Measurements from ENCODE around the gene IGHMBP2. TPM values are rescaled to one million over a fixed set of nuclear protein-coding genes. Genes with fewer than 3 reads are reported as not detected.

IGHMBP2 gene
- total and polyA plus RNA-seq, 9 of the 15 experiments (the other 6 are each of a cell fraction or from before 2014, with no cell fraction given), result 1.6 to 24.8 (median 14.5) TPM

DNA sequence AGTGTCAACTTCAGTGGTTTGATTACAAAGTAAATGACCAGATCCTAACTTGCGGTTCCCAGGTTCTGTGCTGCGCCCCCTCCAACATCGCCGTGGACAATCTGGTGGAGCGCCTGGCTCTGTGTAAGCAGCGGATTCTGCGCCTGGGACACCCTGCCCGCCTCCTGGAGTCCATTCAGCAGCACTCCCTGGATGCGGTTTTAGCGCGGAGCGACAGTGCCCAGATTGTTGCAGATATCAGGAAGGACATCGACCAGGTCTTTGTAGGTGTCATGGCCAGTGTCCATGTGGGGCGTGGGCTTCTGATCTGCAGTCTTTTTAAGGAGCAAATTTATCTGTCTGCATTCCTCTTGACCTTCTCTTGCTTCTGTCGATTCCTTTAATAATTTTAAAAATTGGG is 11.1 kb downstream of the IGHMBP2 start:
- in situ Hi-C loops (cut with MboI), result no loop called here
- no TSS peak for BruUV-seq (replicated peaks)
- Histone ChIP-seq H3K27me3 (ENCODE audit: control insufficient read depth in 2 of 2, insufficient read depth in 2 of 2, low read length in 2 of 2) (no peaks in the 10 kb centered on the region), H2AFZ (ENCODE audit: low read depth, low read length) (no peak overlapping the region), H3K9me1 (ENCODE audit: control insufficient read depth, insufficient read depth, low read length) (no peaks in the 10 kb centered on the region), H3K79me2 (ENCODE audit: control insufficient read depth, insufficient read depth, low read length) (no peaks in the 10 kb centered on the region), H3K9ac (ENCODE audit: insufficient read depth in 1 of 2, low read depth in 2 of 2, low read length in 2 of 2) (no peak overlapping the region; a peak in 1 of 4 replicates), H3K27ac (ENCODE audit: extremely low read depth, low read depth, low read length) (no peak overlapping the region), H4K20me1 (replicated peaks; ENCODE audit: control insufficient read depth, insufficient read depth, low read length) (no peaks in the 10 kb centered on the region), H3K4me1 (replicated peaks in 1 of 2; ENCODE audit: control insufficient read depth in 2 of 2, insufficient read depth in 2 of 2, low read length in 2 of 2) (peaks cover 0 to 4% of the 10 kb centered on the region in 2 experiments; a peak in 1 of 5 replicates), H3K4me3 (no peak overlapping the region), H3K36me3 (ENCODE audit: control insufficient read depth, insufficient read depth, low read length) (peaks cover 83% of the 10 kb centered on the region; the same call in 2 of the 3 replicates), H3K9me3 (replicated peaks; ENCODE audit: control insufficient read depth, insufficient read depth, low read depth, low read length) (no peaks in the 10 kb centered on the region), H3K4me2 (ENCODE audit: insufficient read depth, low read length) (no peak overlapping the region)
- 96% methylated on average over 15 of the region's 15 CpGs for WGBS (ENCODE audit: insufficient coverage, low coverage, missing lambda C conversion rate)
- FAIRE-seq (no peak), ATAC-seq (no peak), DNase-seq (ENCODE audit: extremely low read depth in 1 of 4, low spot score in 3 of 4) (no peak)
- intact Hi-C loops (cut with micrococcal nuclease), result no loop called here
- CTCF ChIA-PET (ENCODE audit: low intra/inter-chr PET ratio), result no interaction called here
- POLR2A ChIA-PET, result no interaction called here
- TF ChIP-seq BCL6 (CRISPR knock-in tag; IDR thresholded peaks at IDR 0.05), result no peak
- TF ChIP-seq, protein P1, sequence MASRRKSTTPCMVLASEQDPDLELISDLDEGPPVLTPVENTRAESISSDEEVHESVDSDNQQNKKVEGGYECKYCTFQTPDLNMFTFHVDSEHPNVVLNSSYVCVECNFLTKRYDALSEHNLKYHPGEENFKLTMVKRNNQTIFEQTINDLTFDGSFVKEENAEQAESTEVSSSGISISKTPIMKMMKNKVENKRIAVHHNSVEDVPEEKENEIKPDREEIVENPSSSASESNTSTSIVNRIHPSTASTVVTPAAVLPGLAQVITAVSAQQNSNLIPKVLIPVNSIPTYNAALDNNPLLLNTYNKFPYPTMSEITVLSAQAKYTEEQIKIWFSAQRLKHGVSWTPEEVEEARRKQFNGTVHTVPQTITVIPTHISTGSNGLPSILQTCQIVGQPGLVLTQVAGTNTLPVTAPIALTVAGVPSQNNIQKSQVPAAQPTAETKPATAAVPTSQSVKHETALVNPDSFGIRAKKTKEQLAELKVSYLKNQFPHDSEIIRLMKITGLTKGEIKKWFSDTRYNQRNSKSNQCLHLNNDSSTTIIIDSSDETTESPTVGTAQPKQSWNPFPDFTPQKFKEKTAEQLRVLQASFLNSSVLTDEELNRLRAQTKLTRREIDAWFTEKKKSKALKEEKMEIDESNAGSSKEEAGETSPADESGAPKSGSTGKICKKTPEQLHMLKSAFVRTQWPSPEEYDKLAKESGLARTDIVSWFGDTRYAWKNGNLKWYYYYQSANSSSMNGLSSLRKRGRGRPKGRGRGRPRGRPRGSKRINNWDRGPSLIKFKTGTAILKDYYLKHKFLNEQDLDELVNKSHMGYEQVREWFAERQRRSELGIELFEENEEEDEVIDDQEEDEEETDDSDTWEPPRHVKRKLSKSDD (conservative IDR thresholded peaks at IDR 0.05; ENCODE audit: low read length), result no peak
- no peak for TF ChIP-seq ELF2 (CRISPR knock-in tag; IDR thresholded peaks at IDR 0.05)
- TF ChIP-seq, protein P2, sequence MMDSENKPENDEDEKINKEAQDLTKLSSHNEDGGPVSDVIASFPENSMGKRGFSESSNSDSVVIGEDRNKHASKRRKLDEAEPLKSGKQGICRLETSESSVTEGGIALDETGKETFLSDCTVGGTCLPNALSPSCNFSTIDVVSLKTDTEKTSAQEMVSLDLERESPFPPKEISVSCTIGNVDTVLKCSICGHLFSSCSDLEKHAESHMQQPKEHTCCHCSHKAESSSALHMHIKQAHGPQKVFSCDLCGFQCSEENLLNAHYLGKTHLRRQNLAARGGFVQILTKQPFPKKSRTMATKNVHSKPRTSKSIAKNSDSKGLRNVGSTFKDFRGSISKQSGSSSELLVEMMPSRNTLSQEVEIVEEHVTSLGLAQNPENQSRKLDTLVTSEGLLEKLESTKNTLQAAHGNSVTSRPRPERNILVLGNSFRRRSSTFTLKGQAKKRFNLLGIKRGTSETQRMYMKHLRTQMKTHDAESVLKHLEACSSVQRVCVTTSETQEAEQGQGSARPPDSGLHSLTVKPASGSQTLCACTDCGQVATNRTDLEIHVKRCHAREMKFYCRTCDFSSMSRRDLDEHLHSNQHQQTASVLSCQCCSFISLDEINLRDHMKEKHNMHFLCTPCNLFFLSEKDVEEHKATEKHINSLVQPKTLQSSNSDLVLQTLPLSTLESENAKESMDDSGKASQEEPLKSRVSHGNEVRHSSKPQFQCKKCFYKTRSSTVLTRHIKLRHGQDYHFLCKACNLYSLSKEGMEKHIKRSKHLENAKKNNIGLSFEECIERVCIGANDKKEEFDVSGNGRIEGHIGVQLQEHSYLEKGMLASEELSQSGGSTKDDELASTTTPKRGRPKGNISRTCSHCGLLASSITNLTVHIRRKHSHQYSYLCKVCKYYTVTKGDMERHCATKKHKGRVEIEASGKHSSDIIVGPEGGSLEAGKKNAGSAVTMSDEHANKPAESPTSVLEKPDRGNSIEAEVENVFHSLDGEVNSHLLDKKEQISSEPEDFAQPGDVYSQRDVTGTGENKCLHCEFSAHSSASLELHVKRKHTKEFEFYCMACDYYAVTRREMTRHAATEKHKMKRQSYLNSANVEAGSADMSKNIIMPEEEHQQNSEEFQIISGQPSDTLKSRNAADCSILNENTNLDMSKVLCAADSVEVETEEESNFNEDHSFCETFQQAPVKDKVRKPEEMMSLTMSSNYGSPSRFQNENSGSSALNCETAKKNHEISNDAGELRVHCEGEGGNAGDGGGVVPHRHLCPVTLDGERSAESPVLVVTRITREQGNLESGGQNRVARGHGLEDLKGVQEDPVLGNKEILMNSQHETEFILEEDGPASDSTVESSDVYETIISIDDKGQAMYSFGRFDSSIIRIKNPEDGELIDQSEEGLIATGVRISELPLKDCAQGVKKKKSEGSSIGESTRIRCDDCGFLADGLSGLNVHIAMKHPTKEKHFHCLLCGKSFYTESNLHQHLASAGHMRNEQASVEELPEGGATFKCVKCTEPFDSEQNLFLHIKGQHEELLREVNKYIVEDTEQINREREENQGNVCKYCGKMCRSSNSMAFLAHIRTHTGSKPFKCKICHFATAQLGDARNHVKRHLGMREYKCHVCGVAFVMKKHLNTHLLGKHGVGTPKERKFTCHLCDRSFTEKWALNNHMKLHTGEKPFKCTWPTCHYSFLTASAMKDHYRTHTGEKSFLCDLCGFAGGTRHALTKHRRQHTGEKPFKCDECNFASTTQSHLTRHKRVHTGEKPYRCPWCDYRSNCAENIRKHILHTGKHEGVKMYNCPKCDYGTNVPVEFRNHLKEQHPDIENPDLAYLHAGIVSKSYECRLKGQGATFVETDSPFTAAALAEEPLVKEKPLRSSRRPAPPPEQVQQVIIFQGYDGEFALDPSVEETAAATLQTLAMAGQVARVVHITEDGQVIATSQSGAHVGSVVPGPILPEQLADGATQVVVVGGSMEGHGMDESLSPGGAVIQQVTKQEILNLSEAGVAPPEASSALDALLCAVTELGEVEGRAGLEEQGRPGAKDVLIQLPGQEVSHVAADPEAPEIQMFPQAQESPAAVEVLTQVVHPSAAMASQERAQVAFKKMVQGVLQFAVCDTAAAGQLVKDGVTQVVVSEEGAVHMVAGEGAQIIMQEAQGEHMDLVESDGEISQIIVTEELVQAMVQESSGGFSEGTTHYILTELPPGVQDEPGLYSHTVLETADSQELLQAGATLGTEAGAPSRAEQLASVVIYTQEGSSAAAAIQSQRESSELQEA (IDR thresholded peaks at IDR 0.05; ENCODE audit: low read depth), result no peak
- TF ChIP-seq, protein P3, sequence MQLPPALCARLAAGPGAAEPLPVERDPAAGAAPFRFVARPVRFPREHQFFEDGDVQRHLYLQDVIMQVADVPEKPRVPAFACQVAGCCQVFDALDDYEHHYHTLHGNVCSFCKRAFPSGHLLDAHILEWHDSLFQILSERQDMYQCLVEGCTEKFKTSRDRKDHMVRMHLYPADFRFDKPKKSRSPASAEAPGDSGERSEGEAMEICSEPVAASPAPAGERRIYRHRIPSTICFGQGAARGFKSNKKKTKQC (CRISPR knock-in tag; IDR thresholded peaks at IDR 0.05), result no peak
- no peak for TF ChIP-seq JUNB (CRISPR knock-in tag; conservative IDR thresholded peaks at IDR 0.05)
- TF ChIP-seq, protein P4, sequence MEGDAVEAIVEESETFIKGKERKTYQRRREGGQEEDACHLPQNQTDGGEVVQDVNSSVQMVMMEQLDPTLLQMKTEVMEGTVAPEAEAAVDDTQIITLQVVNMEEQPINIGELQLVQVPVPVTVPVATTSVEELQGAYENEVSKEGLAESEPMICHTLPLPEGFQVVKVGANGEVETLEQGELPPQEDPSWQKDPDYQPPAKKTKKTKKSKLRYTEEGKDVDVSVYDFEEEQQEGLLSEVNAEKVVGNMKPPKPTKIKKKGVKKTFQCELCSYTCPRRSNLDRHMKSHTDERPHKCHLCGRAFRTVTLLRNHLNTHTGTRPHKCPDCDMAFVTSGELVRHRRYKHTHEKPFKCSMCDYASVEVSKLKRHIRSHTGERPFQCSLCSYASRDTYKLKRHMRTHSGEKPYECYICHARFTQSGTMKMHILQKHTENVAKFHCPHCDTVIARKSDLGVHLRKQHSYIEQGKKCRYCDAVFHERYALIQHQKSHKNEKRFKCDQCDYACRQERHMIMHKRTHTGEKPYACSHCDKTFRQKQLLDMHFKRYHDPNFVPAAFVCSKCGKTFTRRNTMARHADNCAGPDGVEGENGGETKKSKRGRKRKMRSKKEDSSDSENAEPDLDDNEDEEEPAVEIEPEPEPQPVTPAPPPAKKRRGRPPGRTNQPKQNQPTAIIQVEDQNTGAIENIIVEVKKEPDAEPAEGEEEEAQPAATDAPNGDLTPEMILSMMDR (IDR thresholded peaks at IDR 0.05 in 2 of 3, conservative IDR thresholded peaks at IDR 0.05 in 1 of 3; ENCODE audit: insufficient read depth in 2 of 3, low read depth in 1 of 3, low read length in 3 of 3), result no peak
- no peak for TF ChIP-seq ZNF3 (CRISPR knock-in tag; IDR thresholded peaks at IDR 0.05)
- no peak for TF ChIP-seq ZNF316 (IDR thresholded peaks at IDR 0.05)
- TF ChIP-seq BMI1 (IDR thresholded peaks at IDR 0.05; ENCODE audit: low read length), result no peak
